Transverse colon (tissue), 4 donors: Measurements from ENCODE around the gene KLF5. TPM values are rescaled to one million over a fixed set of nuclear protein-coding genes. Genes with fewer than 3 reads are reported as not detected.

Experiments
- DNase-seq: peaks from one replicate; pipeline ENCODE4 v3.0.0-alpha.2; 2019
- H3K27ac ChIP-seq, 4 donors: fragments of 200-600 bp; sonication (generic); 2 replicates each; pipeline ENCODE4 v1.5.1; 2016 to 2018; ENCODE audit warnings: inconsistent platforms in 4 of 4
- H3K27me3 ChIP-seq: fragments of 200-600 bp; sonication (generic); 2 replicates; pipeline ENCODE4 v1.5.1; 2017; ENCODE audit warnings: inconsistent platforms
- H3K36me3 ChIP-seq, 4 donors: fragments of 200-600 bp; sonication (generic); 2 replicates each; pipeline ENCODE4 v1.5.1; 2017 to 2019; ENCODE audit warnings: inconsistent platforms in 4 of 4
- H3K4me1 ChIP-seq, 4 donors: fragments of 200-600 bp; sonication (generic); 2 replicates each; pipeline ENCODE4 v1.5.1; 2017 to 2020; ENCODE audit warnings: inconsistent platforms in 4 of 4
- H3K4me3 ChIP-seq, 4 donors: fragments of 200-600 bp; sonication (generic); 1 replicate in 1 of 4; 2 replicates in 3 of 4; pipeline versions ENCODE4 v1.5.1 to v1.6.1; 2017 to 2019; ENCODE audit warnings: inconsistent platforms in 4 of 4
- H3K9me3 ChIP-seq, 2 donors: fragments of 200-600 bp; sonication (generic); 2 replicates each; pipeline ENCODE4 v1.5.1; 2017 to 2019; ENCODE audit warnings: inconsistent platforms in 2 of 2
- EP300 ChIP-seq: sonication (generic); formaldehyde crosslinking; IDR thresholded peaks from one replicate; pipeline ENCODE4 v1.6.1; 2017; ENCODE audit warnings: antibody characterized with exemption, low read depth
- POLR2A ChIP-seq: fragments of 450-650 bp; IDR thresholded peaks from one replicate; pipeline ENCODE4 v1.6.1; 2016; ENCODE audit warnings: antibody characterized with exemption, mild to moderate bottlenecking, moderate library complexity
- POLR2AphosphoS5 ChIP-seq, 3 donors: sonication (generic); formaldehyde crosslinking; IDR thresholded peaks; one replicate each; pipeline ENCODE4 v1.6.1; 2016; ENCODE audit warnings: antibody characterized with exemption in 3 of 3
- WGBS, 2 donors: methylation state at CpG; one replicate each; pipeline ENCODE4 v1.1.5; 2018; ENCODE audit warnings: low coverage in 1 of 2; 5-methylcytosine and 5-hydroxymethylcytosine counted together
- in situ Hi-C, 4 donors: fragments of 200-750 bp; cut with MboI; loops; one replicate each; pipeline versions ENCODE4 v1.15.0 to v1.15.1; 2017; ENCODE audit warnings: low sequenced_read_pairs in 3 of 4, low pct_ligation_motif_present in 1 of 4, low pct_unique_long_range_greater_than_20kb in 1 of 4
- intact Hi-C: fragments of 100-400 bp; cut with DNase I; formaldehyde crosslinking; loops from one replicate; pipeline ENCODE4 v1.15.1; 2023; ENCODE audit warnings: low total_unique reads
- total RNA-seq, 4 donors: library from RNA; depleted of rRNA; stranded (reverse); fragments of >200 nt; gene quantifications; one replicate each; pipeline ENCODE4 v1.1.0, GENCODE V29; 2016
- TF ChIP-seq, protein P1 (sequence below), 5 experiments: fragments of 200-600 bp in 3 of 5; fragments of 450-650 bp in 2 of 5; sonication (generic) in 3 of 5; IDR thresholded peaks; 1 replicate in 2 of 5; 2 replicates in 3 of 5; pipeline ENCODE4 v1.5.1; 2016 to 2017; ENCODE audit warnings: antibody characterized with exemption in 5 of 5, inconsistent platforms in 3 of 5, mild to moderate bottlenecking in 2 of 5, moderate library complexity in 1 of 5

The KLF5 gene
- 100 to 1,000 TPM; 192 to 334 (median 270) TPM for total RNA-seq

DNA sequence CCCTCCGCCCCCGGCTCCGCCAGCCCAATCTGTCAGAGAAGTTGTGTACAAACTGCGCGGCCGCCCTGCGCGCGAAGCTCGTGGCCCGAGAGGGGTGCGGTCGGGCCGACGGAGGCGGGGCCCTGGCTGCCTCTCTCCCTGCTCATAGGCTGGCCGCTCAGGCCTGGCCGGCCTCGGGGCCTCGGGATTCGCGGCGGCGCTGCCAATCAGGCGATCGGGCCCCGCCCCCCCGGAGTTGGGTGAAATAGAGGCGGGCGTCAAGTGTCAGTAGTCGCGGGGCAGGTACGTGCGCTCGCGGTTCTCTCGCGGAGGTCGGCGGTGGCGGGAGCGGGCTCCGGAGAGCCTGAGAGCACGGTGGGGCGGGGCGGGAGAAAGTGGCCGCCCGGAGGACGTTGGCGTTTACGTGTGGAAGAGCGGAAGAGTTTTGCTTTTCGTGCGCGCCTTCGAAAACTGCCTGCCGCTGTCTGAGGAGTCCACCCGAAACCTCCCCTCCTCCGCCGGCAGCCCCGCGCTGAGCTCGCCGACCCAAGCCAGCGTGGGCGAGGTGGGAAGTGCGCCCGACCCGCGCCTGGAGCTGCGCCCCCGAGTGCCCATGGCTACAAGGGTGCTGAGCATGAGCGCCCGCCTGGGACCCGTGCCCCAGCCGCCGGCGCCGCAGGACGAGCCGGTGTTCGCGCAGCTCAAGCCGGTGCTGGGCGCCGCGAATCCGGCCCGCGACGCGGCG, at the start of gene KLF5:
Gene KLF5, plus strand, starts transcription at position 270 of the 724 bp plus-strand sequence. Its CDS starts 323 bp downstream, at position 593.
- 1% methylated on average over 69 of the region's 93 CpGs; no CpG with 5 or more reads in 1 of the 2 donors for WGBS, 2 donors
- H3K36me3 ChIP-seq: peaks cover 0 to 5% (median 0%) of the 10 kb centered on the region in 4 donors
- H3K4me1 ChIP-seq: peaks cover 0 to 15% (median 4%) of the 10 kb centered on the region in 4 donors
- TF ChIP-seq EP300 (no peak), POLR2AphosphoS5 (IDR thresholded peaks at IDR 0.05) (peak; percentile 97 to 100 (median 99)), POLR2A (peak; percentile 100)
- TF ChIP-seq, protein P1, sequence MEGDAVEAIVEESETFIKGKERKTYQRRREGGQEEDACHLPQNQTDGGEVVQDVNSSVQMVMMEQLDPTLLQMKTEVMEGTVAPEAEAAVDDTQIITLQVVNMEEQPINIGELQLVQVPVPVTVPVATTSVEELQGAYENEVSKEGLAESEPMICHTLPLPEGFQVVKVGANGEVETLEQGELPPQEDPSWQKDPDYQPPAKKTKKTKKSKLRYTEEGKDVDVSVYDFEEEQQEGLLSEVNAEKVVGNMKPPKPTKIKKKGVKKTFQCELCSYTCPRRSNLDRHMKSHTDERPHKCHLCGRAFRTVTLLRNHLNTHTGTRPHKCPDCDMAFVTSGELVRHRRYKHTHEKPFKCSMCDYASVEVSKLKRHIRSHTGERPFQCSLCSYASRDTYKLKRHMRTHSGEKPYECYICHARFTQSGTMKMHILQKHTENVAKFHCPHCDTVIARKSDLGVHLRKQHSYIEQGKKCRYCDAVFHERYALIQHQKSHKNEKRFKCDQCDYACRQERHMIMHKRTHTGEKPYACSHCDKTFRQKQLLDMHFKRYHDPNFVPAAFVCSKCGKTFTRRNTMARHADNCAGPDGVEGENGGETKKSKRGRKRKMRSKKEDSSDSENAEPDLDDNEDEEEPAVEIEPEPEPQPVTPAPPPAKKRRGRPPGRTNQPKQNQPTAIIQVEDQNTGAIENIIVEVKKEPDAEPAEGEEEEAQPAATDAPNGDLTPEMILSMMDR (IDR thresholded peaks at IDR 0.05): no peak
- H3K27ac ChIP-seq: peak within 1 kb of the TSS; percentile 83 to 91 (median 90)
- peaks cover 3% of the 10 kb centered on the region for H3K27me3 ChIP-seq
- H3K9me3 ChIP-seq: no peaks in the 10 kb centered on the region
- in situ Hi-C loops: loop anchor here in 2 of 4 donors (10.0 to 25.0 kb wide), 3 partner anchors 403 to 653 kb away; no protein-coding TSS in a partner anchor
- H3K4me3 ChIP-seq: peak within 1 kb of the TSS; percentile 78 to 97 (median 90)
- intact Hi-C loops: no loop called here
- peak; percentile 98 for DNase-seq

- no peak overlapping the region for H3K4me3 ChIP-seq
- no peak for DNase-seq
- TF ChIP-seq, protein P1 (IDR thresholded peaks at IDR 0.05): no peak
- no peak for TF ChIP-seq POLR2AphosphoS5 (IDR thresholded peaks at IDR 0.05)
- TF ChIP-seq POLR2A: no peak
- no peak for TF ChIP-seq EP300
Observed at GRCh38 chr13:73011751-73012150, 47.1 kb upstream of the KLF5 start.

DNA sequence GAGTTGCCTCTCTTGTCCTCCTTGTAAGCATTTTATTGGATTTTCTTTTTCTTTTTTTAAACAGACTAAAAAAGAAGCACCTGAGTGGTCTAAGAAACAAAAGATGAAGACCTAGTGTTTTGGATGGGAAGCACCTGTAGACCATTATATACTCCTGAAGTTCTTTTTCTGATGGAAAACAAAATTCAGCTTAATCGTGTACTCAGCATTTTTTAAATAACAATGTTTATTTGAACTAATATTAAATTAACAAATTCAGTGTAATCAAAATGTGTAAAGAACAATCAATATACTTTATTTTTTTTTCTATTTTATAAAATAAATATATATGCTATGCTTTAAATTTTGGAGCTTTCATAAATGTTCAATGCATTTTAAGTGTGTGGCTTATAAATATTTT, 43.0 kb upstream of the KLF5 start:
- in situ Hi-C loops: no loop called here
- Histone ChIP-seq H3K4me1 (no peaks in the 10 kb centered on the region), H3K4me3 (no peak overlapping the region), H3K27me3 (no peaks in the 10 kb centered on the region), H3K9me3 (no peaks in the 10 kb centered on the region), H3K36me3 (no peaks in the 10 kb centered on the region), H3K27ac (no peak overlapping the region)
- 93 to 95% methylated on average over 1 of the region's 1 CpG for WGBS, 2 donors
- no peak for TF ChIP-seq POLR2AphosphoS5 (IDR thresholded peaks at IDR 0.05)
- TF ChIP-seq EP300: no peak
- TF ChIP-seq POLR2A: no peak
- TF ChIP-seq, protein P1 (IDR thresholded peaks at IDR 0.05): no peak
- intact Hi-C loops: no loop called here
- no peak for DNase-seq

More at GRCh38 chr13:73011751-73012150, 47.1 kb upstream of the KLF5 start:
- no peaks in the 10 kb centered on the region for H3K27me3 ChIP-seq
- no peaks in the 10 kb centered on the region for H3K36me3 ChIP-seq
- peaks cover 0 to 3% (median 0%) of the 10 kb centered on the region in 4 donors for H3K4me1 ChIP-seq
- H3K9me3 ChIP-seq: no peaks in the 10 kb centered on the region
- 89 to 96% methylated on average over 4 to 5 of the region's 5 CpGs for WGBS, 2 donors
- intact Hi-C loops: no loop called here
- H3K27ac ChIP-seq: no peak overlapping the region
- in situ Hi-C loops: no loop called here

GRCh38 chr13:73018336-73018735, 40.5 kb upstream of the KLF5 start:
- Histone ChIP-seq H3K9me3 (no peaks in the 10 kb centered on the region), H3K4me1 (no peaks in the 10 kb centered on the region), H3K27ac (no peak overlapping the region), H3K27me3 (no peaks in the 10 kb centered on the region), H3K4me3 (no peak overlapping the region), H3K36me3 (no peaks in the 10 kb centered on the region)
- intact Hi-C loops (no loop called here), in situ Hi-C loops (no loop called here)
- WGBS, 2 donors: 92 to 100% methylated on average over 1 of the region's 1 CpG
- no peak for DNase-seq
- no peak for TF ChIP-seq POLR2AphosphoS5 (IDR thresholded peaks at IDR 0.05)
- TF ChIP-seq POLR2A: no peak
- no peak for TF ChIP-seq EP300
- TF ChIP-seq, protein P1 (IDR thresholded peaks at IDR 0.05): no peak
